SK-N-SH treated with all-trans-retinoic acid at 6 μM for 48 hours (cell line): ENCODE results near the gene NAB1.

Source experiments
- ATAC-seq: fragments of 200-7000 bp; cut with Tn5 transposase; 3 replicates; pipeline ENCODE4 v1.9.1; 2020; ENCODE audit warnings: mild to moderate bottlenecking, moderate library complexity
- ARNTL ChIP-seq: fragments of 450-650 bp; formaldehyde crosslinking; IDR thresholded peaks from 2 replicates; pipeline ENCODE4 v1.5.0; 2020; ENCODE audit warnings: low read depth, mild to moderate bottlenecking, moderate library complexity, borderline replicate concordance
- BACH2 ChIP-seq: fragments of 250-450 bp; sonication (Bioruptor Pico); IDR thresholded peaks from 2 replicates; pipeline ENCODE4 v1.9.0; 2021; ENCODE audit warnings: mild to moderate bottlenecking, borderline replicate concordance
- CREB5 ChIP-seq: fragments of 250-450 bp; sonication (Bioruptor Pico); IDR thresholded peaks from 2 replicates; pipeline ENCODE4 v1.5.1; 2020; ENCODE audit warnings: low read depth, mild to moderate bottlenecking, moderate library complexity
- CSRNP3 ChIP-seq: fragments of 250-450 bp; sonication (Bioruptor Pico); IDR thresholded peaks from 2 replicates; pipeline ENCODE4 v1.5.1; 2021; ENCODE audit warnings: mild to moderate bottlenecking, moderate library complexity
- ESRRG ChIP-seq: fragments of 250-450 bp; sonication (Bioruptor Pico); IDR thresholded peaks from 2 replicates; pipeline ENCODE4 v1.6.1; 2021; ENCODE audit warnings: mild to moderate bottlenecking
- GLIS3 ChIP-seq: fragments of 250-450 bp; sonication (Bioruptor Pico); IDR thresholded peaks from 2 replicates; pipeline ENCODE4 v1.5.0; 2020; ENCODE audit warnings: mild to moderate bottlenecking, moderate library complexity
- ISL1 ChIP-seq: fragments of 250-450 bp; sonication (Bioruptor Pico); IDR thresholded peaks from 2 replicates; pipeline ENCODE4 v2.1.2; 2022; ENCODE audit warnings: mild to moderate bottlenecking, moderate library complexity
- OSR1 ChIP-seq: fragments of 250-450 bp; sonication (Bioruptor Pico); IDR thresholded peaks from 2 replicates; pipeline ENCODE4 v1.8.0; 2022; ENCODE audit warnings: moderate library complexity, mild to moderate bottlenecking, inconsistent platforms
- PATZ1 ChIP-seq: fragments of 250-450 bp; sonication (Bioruptor Pico); IDR thresholded peaks from 2 replicates; pipeline ENCODE4 v1.8.0; 2020; ENCODE audit warnings: mild to moderate bottlenecking, moderate library complexity, borderline replicate concordance
- PPARA ChIP-seq: fragments of 250-450 bp; sonication (Bioruptor Pico); IDR thresholded peaks from 2 replicates; pipeline ENCODE4 v1.5.0; 2020; ENCODE audit warnings: mild to moderate bottlenecking, borderline replicate concordance
- RARB ChIP-seq: fragments of 250-450 bp; sonication (Bioruptor Pico); IDR thresholded peaks from 2 replicates; pipeline ENCODE4 v1.8.0; 2021; ENCODE audit warnings: mild to moderate bottlenecking, moderate library complexity
- SNAI2 ChIP-seq: fragments of 250-450 bp; sonication (Bioruptor Pico); IDR thresholded peaks from 2 replicates; pipeline ENCODE4 v1.5.0; 2020; ENCODE audit warnings: mild to moderate bottlenecking, moderate library complexity
- TCF4 ChIP-seq: fragments of 250-450 bp; sonication (Bioruptor Pico); IDR thresholded peaks from 2 replicates; pipeline ENCODE4 v1.8.0; 2021; ENCODE audit warnings: mild to moderate bottlenecking, moderate library complexity, borderline replicate concordance
- ZC3H10 ChIP-seq: fragments of 250-450 bp; sonication (Bioruptor Pico); IDR thresholded peaks from 2 replicates; pipeline ENCODE4 v1.5.1; 2021; ENCODE audit warnings: mild to moderate bottlenecking, moderate library complexity
- ZFP3 ChIP-seq: fragments of 250-450 bp; sonication (Bioruptor Pico); IDR thresholded peaks from 2 replicates; pipeline ENCODE4 v1.5.0; 2020; ENCODE audit warnings: mild to moderate bottlenecking, moderate library complexity
- ZNF565 ChIP-seq: fragments of 450-650 bp; formaldehyde crosslinking; conservative IDR thresholded peaks from 2 replicates; pipeline ENCODE4 v1.5.0; 2020; ENCODE audit warnings: low read depth, mild to moderate bottlenecking, moderate library complexity
- ZNF70 ChIP-seq: fragments of 450-650 bp; formaldehyde crosslinking; IDR thresholded peaks from 2 replicates; pipeline ENCODE4 v1.5.0; 2020; ENCODE audit warnings: mild to moderate bottlenecking, moderate library complexity
- ZNF8 ChIP-seq: fragments of 450-650 bp; formaldehyde crosslinking; IDR thresholded peaks from 2 replicates; pipeline ENCODE4 v1.5.0; 2020; ENCODE audit warnings: mild to moderate bottlenecking, moderate library complexity
- TF ChIP-seq, protein P1 (sequence below): fragments of 250-450 bp; sonication (Bioruptor Pico); IDR thresholded peaks from 2 replicates; pipeline ENCODE4 v1.8.0; 2021; ENCODE audit warnings: low read depth, mild to moderate bottlenecking, moderate library complexity, borderline replicate concordance
- TF ChIP-seq, protein P2 (sequence below): fragments of 250-450 bp; sonication (Bioruptor Pico); IDR thresholded peaks from 2 replicates; pipeline ENCODE4 v1.5.0; 2020; ENCODE audit warnings: mild to moderate bottlenecking, moderate library complexity

The NAB1 gene

DNA sequence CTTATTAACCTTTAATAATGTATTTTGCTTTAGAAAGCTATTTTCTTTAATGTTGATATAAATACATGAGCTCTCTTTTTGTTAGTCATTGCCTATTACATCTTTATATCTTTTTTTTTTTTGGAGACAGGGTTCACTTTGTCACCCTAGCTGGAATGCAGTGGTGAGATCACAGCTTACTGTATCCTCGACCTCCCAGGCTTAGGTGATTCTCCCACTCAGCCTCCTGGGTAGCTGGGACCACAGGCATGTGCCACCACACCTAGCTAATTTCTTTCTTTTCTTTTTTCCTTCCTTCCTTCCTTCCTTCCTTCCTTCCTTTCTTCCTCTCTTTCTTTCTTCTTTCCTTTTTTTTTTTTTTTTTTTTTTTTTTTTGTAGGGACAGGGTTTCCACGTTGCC, 15.4 kb downstream of the NAB1 start:
- TF ChIP-seq BACH2 (CRISPR knock-in tag) (no peak), ARNTL (CRISPR knock-in tag) (no peak), ISL1 (CRISPR knock-in tag) (no peak), CREB5 (CRISPR knock-in tag) (no peak), RARB (no peak), SNAI2 (CRISPR knock-in tag) (no peak), TCF4 (no peak), GLIS3 (CRISPR knock-in tag) (no peak), ZC3H10 (CRISPR knock-in tag) (no peak)
- TF ChIP-seq, all 23 proteins: peak for 0
- no peak for ATAC-seq

DNA sequence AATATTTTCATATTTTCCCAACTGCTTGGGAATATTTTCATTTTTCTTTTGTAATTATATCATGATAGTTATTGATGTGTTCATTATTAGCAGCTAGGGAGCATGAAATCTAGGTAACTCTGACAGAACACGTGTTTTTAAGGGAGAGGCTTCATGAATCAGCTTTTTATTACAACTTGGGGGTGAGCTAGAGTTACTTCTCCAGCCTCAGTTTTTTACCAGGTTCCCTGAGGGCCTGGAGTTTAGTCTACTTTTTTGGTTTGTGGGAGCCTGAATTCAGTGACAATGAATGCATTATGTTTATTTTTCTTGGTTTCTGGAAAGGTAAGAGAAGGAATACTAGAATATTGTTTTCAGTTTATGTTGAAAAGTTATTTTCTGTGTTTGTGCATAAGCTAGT, 18.0 kb downstream of the NAB1 start:
- TF ChIP-seq GLIS3 (CRISPR knock-in tag), result no peak
- TF ChIP-seq ZNF565 (CRISPR knock-in tag), result no peak
- TF ChIP-seq, all 23 proteins: peak for 0
- ATAC-seq, result no peak

DNA sequence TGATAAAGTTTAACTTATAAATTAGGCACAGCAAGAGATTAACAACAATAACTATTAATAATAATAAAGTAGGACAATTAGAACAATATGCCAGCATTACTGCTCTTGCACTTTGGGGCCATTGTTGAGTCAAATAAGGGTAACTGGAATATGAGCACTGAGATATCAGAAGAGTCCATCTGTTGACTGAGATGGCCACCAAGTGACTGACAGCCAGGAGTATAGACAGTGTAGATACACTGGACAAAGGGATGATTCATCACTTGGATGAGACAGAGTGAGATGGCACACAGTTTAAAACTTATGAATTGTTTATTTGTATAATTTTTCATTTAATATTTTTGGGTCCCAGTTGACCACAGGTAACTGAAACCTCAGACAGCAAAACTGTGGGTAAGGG, 20.0 kb downstream of the NAB1 start:
- ATAC-seq, result peak; percentile 35; the same call in 1 of the 3 replicates
- TF ChIP-seq, protein P1, sequence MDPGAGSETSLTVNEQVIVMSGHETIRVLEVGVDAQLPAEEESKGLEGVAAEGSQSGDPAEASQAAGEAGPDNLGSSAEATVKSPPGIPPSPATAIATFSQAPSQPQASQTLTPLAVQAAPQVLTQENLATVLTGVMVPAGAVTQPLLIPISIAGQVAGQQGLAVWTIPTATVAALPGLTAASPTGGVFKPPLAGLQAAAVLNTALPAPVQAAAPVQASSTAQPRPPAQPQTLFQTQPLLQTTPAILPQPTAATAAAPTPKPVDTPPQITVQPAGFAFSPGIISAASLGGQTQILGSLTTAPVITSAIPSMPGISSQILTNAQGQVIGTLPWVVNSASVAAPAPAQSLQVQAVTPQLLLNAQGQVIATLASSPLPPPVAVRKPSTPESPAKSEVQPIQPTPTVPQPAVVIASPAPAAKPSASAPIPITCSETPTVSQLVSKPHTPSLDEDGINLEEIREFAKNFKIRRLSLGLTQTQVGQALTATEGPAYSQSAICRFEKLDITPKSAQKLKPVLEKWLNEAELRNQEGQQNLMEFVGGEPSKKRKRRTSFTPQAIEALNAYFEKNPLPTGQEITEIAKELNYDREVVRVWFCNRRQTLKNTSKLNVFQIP (CRISPR knock-in tag), result no peak
- no peak for TF ChIP-seq TCF4
- no peak for TF ChIP-seq RARB
- TF ChIP-seq ZNF70 (CRISPR knock-in tag), result no peak
- no peak for TF ChIP-seq ZFP3
- no peak for TF ChIP-seq ZNF565 (CRISPR knock-in tag)
- TF ChIP-seq CSRNP3, result no peak
- TF ChIP-seq PATZ1 (CRISPR knock-in tag), result no peak
- TF ChIP-seq PPARA (CRISPR knock-in tag), result no peak
- no peak for TF ChIP-seq OSR1
- no peak for TF ChIP-seq ARNTL (CRISPR knock-in tag)
- TF ChIP-seq ZC3H10 (CRISPR knock-in tag), result no peak
- TF ChIP-seq CREB5 (CRISPR knock-in tag), result no peak

DNA sequence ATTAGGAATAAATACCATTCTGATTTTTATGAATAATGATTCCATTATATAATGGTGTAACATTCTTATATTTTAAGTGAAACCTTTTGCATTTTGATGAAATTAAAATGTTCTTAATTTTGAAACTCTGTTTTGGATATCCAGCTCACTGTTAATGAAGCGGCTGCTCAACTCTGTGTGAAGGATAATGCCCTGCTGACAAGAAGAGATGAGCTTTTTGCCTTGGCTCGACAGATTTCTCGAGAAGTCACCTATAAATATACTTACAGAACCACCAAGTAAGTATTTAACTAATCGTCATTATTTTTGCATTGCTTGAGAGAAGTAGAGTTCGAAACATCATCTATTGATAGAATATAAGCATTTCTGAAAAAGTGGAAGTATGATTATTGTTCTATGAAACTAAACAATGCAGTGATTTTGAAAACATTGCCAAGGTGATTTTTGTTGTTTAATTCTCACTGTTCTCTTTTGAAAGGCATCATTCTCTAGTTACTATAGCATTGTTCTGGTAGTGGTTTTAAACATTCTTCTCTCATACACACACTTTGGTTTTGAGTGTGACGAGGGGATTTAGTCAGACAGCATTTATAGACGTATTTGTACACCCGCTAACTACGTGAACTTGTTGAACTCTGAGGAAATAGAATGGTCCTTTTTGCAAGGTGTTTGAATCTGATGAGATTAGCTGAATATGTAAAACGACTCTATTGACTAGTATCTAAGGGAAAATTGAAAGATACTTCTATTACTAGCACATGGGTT, 21.5 kb downstream of the NAB1 start:
- no peak for ATAC-seq
- no peak for TF ChIP-seq ISL1 (CRISPR knock-in tag)
- TF ChIP-seq, protein P2, sequence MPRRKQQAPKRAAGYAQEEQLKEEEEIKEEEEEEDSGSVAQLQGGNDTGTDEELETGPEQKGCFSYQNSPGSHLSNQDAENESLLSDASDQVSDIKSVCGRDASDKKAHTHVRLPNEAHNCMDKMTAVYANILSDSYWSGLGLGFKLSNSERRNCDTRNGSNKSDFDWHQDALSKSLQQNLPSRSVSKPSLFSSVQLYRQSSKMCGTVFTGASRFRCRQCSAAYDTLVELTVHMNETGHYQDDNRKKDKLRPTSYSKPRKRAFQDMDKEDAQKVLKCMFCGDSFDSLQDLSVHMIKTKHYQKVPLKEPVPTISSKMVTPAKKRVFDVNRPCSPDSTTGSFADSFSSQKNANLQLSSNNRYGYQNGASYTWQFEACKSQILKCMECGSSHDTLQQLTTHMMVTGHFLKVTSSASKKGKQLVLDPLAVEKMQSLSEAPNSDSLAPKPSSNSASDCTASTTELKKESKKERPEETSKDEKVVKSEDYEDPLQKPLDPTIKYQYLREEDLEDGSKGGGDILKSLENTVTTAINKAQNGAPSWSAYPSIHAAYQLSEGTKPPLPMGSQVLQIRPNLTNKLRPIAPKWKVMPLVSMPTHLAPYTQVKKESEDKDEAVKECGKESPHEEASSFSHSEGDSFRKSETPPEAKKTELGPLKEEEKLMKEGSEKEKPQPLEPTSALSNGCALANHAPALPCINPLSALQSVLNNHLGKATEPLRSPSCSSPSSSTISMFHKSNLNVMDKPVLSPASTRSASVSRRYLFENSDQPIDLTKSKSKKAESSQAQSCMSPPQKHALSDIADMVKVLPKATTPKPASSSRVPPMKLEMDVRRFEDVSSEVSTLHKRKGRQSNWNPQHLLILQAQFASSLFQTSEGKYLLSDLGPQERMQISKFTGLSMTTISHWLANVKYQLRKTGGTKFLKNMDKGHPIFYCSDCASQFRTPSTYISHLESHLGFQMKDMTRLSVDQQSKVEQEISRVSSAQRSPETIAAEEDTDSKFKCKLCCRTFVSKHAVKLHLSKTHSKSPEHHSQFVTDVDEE, result no peak
- no peak for TF ChIP-seq SNAI2 (CRISPR knock-in tag)
- TF ChIP-seq OSR1, result no peak
- no peak for TF ChIP-seq ZNF70 (CRISPR knock-in tag)
- TF ChIP-seq ZNF8, result no peak
- TF ChIP-seq ESRRG (CRISPR knock-in tag), result no peak
